Natural killer cell (primary cell): Measurements from ENCODE around the gene GIMD1. TPM values are rescaled to one million over a fixed set of nuclear protein-coding genes. Genes with fewer than 3 reads are reported as not detected.
"Not testable (repeated sequence)": the region's sequence is repeated elsewhere in the genome, so short reads cannot be mapped to it uniquely, and the experiment has no call there.

Source experiments
- ATAC-seq, 3 donors: fragments of 150-1000 bp in 2 of 3; fragments of 200-7000 bp in 1 of 3; cut with Tn5 transposase; 1 replicate in 1 of 3; 2 replicates in 2 of 3; pipeline ENCODE4 v1.10.0; 2021; ENCODE audit warnings: mild to moderate bottlenecking in 2 of 3, moderate library complexity in 2 of 3
- DNase-seq, 2 donors: peaks; one replicate each; pipeline versions ENCODE4 v3.0.0 to v3.0.0-alpha.2; 2013 to 2021; ENCODE audit warnings: mixed read lengths in 1 of 2
- H3K27ac ChIP-seq: one replicate; pipeline ENCODE4 v1.5.1; 2013; ENCODE audit warnings: mild to moderate bottlenecking, low read length
- H3K27me3 ChIP-seq: one replicate; pipeline ENCODE4 v1.6.1; 2013; ENCODE audit warnings: low read length; ENCODE audit not compliant: control insufficient read depth, insufficient read depth
- H3K36me3 ChIP-seq: one replicate; pipeline ENCODE4 v1.6.1; 2013; ENCODE audit warnings: low read length; ENCODE audit not compliant: control insufficient read depth, insufficient read depth
- H3K4me1 ChIP-seq: one replicate; pipeline ENCODE4 v1.6.1; 2013; ENCODE audit warnings: low read length; ENCODE audit not compliant: control insufficient read depth, insufficient read depth
- H3K4me3 ChIP-seq: one replicate; pipeline ENCODE4 v1.5.1; 2013; ENCODE audit warnings: low read length
- H3K9me3 ChIP-seq: one replicate; pipeline ENCODE4 v1.6.1; 2013; ENCODE audit warnings: low read length; ENCODE audit not compliant: control insufficient read depth, insufficient read depth
- H3K27ac Mint-ChIP-seq, 2 donors: one replicate each; pipeline ENCODE4 v1.8.0; 2022; ENCODE audit warnings: mild to moderate bottlenecking in 2 of 2, mixed read lengths in 2 of 2, moderate library complexity in 1 of 2
- H3K27me3 Mint-ChIP-seq, 2 donors: one replicate each; pipeline ENCODE4 v1.8.0; 2022; ENCODE audit warnings: low read depth in 2 of 2, mixed read lengths in 2 of 2
- H3K36me3 Mint-ChIP-seq: one replicate; pipeline ENCODE4 v1.8.0; 2022; ENCODE audit warnings: mixed read lengths
- H3K4me1 Mint-ChIP-seq, 2 donors: one replicate each; pipeline ENCODE4 v1.8.0; 2022; ENCODE audit warnings: mixed read lengths in 2 of 2
- H3K4me3 Mint-ChIP-seq: one replicate; pipeline ENCODE4 v1.8.0; 2022; ENCODE audit warnings: mild to moderate bottlenecking, moderate library complexity, mixed read lengths
- H3K9me3 Mint-ChIP-seq, 2 donors: one replicate each; pipeline ENCODE4 v1.8.0; 2022; ENCODE audit warnings: mixed read lengths in 2 of 2
- CTCF ChIP-seq: fragments of 200-600 bp; IDR thresholded peaks from one replicate; pipeline ENCODE4 v1.8.0; 2022; ENCODE audit warnings: antibody characterized with exemption
- WGBS: methylation state at CpG from one replicate; pipeline ENCODE4 v1.1.7; 2013; ENCODE audit warnings: missing lambda C conversion rate; ENCODE audit not compliant: insufficient coverage; 5-methylcytosine and 5-hydroxymethylcytosine counted together
- intact Hi-C: fragments of 100-400 bp; cut with micrococcal nuclease; formaldehyde crosslinking; loops from one replicate; pipeline ENCODE4 v1.14.2; 2022
- total RNA-seq, 4 donors: library from RNA; stranded (reverse); fragments of 120-200 nt in 1 of 4; gene quantifications; one replicate each; pipeline versions ENCODE4 v1.2.3 to v1.2.4, GENCODE V29; 2013 to 2022

The GIMD1 gene
- total RNA-seq, 3 donors from 2014 or later (not counting 1 experiment from before 2014, with no cell fraction given), result not detected

GRCh38 chr4:106325800-106326199, 42.8 kb downstream of the GIMD1 start:
- DNase-seq (no peak), ATAC-seq (no peak)
- no peak for TF ChIP-seq CTCF
- no peaks in the 10 kb centered on the region for H3K9me3 ChIP-seq
- no peaks in the 10 kb centered on the region for H3K4me1 ChIP-seq
- H3K27me3 ChIP-seq, result no peaks in the 10 kb centered on the region
- Mint-ChIP-seq H3K4me1 (peaks cover 0 to 4% of the 10 kb centered on the region in 2 donors), H3K27ac (no peak overlapping the region), H3K9me3 (no peaks in the 10 kb centered on the region), H3K36me3 (peaks cover 5% of the 10 kb centered on the region), H3K4me3 (no peak overlapping the region), H3K27me3 (no peaks in the 10 kb centered on the region)
- H3K4me3 ChIP-seq, result no peak overlapping the region
- intact Hi-C loops, result no loop called here
- no peak overlapping the region for H3K27ac ChIP-seq
- H3K36me3 ChIP-seq, result peaks cover 43% of the 10 kb centered on the region

GRCh38 chr4:106323119-106323518, 45.5 kb downstream of the GIMD1 start:
- Mint-ChIP-seq H3K4me3 (no peak overlapping the region), H3K4me1 (peaks cover 5 to 16% of the 10 kb centered on the region in 2 donors), H3K27ac (peak overlapping the region in 1 of 2 donors; percentile 63), H3K36me3 (peaks cover 5% of the 10 kb centered on the region), H3K27me3 (no peaks in the 10 kb centered on the region), H3K9me3 (no peaks in the 10 kb centered on the region)
- Histone ChIP-seq H3K27me3 (no peaks in the 10 kb centered on the region), H3K9me3 (no peaks in the 10 kb centered on the region), H3K27ac (no peak overlapping the region), H3K4me1 (no peaks in the 10 kb centered on the region), H3K36me3 (peaks cover 26% of the 10 kb centered on the region), H3K4me3 (no peak overlapping the region)
- TF ChIP-seq CTCF, result no peak
- DNase-seq, result no peak
- intact Hi-C loops, result no loop called here
- ATAC-seq, result no peak

DNA sequence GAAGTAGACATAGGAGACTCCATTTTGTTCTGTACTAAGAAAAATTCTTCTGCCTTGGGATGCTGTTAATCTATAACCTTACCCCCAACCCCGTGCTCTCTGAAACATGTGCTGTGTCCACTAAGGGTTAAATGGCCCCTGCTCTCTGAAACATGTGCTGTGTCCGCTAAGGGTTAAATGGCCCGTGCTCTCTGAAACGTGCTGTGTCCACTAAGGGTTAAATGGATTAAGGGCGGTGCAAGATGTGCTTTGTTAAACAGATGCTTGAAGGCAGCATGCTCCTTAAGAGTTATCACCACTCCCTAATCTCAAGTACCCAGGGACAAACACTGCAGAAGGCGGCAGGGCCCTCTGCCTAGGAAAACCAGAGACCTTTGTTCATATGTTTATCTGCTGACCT, 46.8 kb downstream of the GIMD1 start:
- H3K9me3 Mint-ChIP-seq, ATAC-seq, H3K36me3 Mint-ChIP-seq, H3K4me3 Mint-ChIP-seq, H3K4me3 ChIP-seq, H3K27me3 ChIP-seq, H3K27ac ChIP-seq, H3K27me3 Mint-ChIP-seq, H3K9me3 ChIP-seq, H3K4me1 ChIP-seq, intact Hi-C loops, DNase-seq: not testable (repeated sequence)
- Mint-ChIP-seq H3K4me1 (peaks cover 5 to 16% of the 10 kb centered on the region in 2 donors), H3K27ac (peak overlapping the region in 1 of 2 donors; percentile 62)
- peaks cover 13% of the 10 kb centered on the region for H3K36me3 ChIP-seq
- WGBS, result 97% methylated on average over 6 of the region's 6 CpGs

DNA sequence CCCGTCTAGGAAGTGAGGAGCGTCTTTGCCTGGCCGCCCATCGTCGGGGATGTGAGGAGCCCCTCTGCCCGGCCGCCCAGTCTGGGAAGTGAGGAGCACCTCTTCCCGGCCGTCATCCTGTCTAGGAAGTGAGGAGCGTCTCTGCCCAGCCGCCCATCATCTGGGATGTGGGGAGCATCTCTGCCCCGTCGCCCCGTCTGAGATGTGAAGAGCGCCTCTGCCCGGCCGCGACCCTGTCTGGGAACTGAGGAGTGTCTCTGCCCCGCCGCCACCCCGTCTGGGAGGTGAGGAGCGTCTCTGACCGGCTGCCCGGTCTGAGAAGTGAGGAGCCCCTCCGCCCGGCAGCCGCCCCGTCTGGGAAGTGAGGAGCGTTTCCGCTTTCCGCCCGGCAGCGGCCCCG, 47.4 kb downstream of the GIMD1 start:
- Mint-ChIP-seq H3K4me1 (peaks cover 5 to 16% of the 10 kb centered on the region in 2 donors), H3K27ac (peak overlapping the region in 1 of 2 donors; percentile 46)
- H3K36me3 ChIP-seq, result peaks cover 10% of the 10 kb centered on the region
- H3K4me1 ChIP-seq, H3K27ac ChIP-seq, H3K36me3 Mint-ChIP-seq, H3K4me3 Mint-ChIP-seq, H3K27me3 ChIP-seq, H3K9me3 ChIP-seq, ATAC-seq, H3K4me3 ChIP-seq, H3K27me3 Mint-ChIP-seq, DNase-seq, intact Hi-C loops, H3K9me3 Mint-ChIP-seq: not testable (repeated sequence)
- 98% methylated on average over 34 of the region's 34 CpGs for WGBS

- H3K27ac ChIP-seq, result no peak overlapping the region
- intact Hi-C loops, result no loop called here
- ATAC-seq (no peak), DNase-seq (no peak)
- TF ChIP-seq CTCF, result no peak
- Mint-ChIP-seq H3K4me1 (peaks cover 5 to 20% of the 10 kb centered on the region in 2 donors), H3K4me3 (no peak overlapping the region), H3K9me3 (no peaks in the 10 kb centered on the region), H3K27me3 (no peaks in the 10 kb centered on the region), H3K27ac (peak overlapping the region in 1 of 2 donors; percentile 46), H3K36me3 (no peaks in the 10 kb centered on the region)
- H3K27me3 ChIP-seq, result no peaks in the 10 kb centered on the region
- H3K9me3 ChIP-seq, result no peaks in the 10 kb centered on the region
- H3K4me1 ChIP-seq, result peaks cover 9% of the 10 kb centered on the region
- 100% methylated on average over 1 of the region's 1 CpG for whole genome bisulfite sequencing
- H3K36me3 ChIP-seq, result peaks cover 3% of the 10 kb centered on the region
- H3K4me3 ChIP-seq, result no peak overlapping the region
These were observed 48.3 kb downstream of the GIMD1 start for GRCh38 chr4:106320235-106320634.
